Fibroblast of skin of abdomen (primary cell): ENCODE measurements around the gene CSRNP3. TPM values are rescaled to one million over a fixed set of nuclear protein-coding genes. Genes with fewer than 3 reads are reported as not detected.
A peak's percentile ranks its signal among the peaks of the same experiment; 100 is the strongest.

Experiments
- DNase-seq: peaks from one replicate; pipeline ENCODE4 v3.0.0-alpha.2; 2013
- polyA plus RNA-seq, 2 experiments: library from polyadenylated mRNA; unstranded; fragments of 120-200 nt; gene quantifications; one replicate each; pipeline ENCODE4 v1.2.1, GENCODE V29; 2013; ENCODE audit not compliant: insufficient read length in 2 of 2

Gene CSRNP3
- polyA plus RNA-seq (2013, experiment 1 of 2; ENCODE audit: insufficient read length): 0.81 TPM
- polyA plus RNA-seq (2013, experiment 2 of 2; ENCODE audit: insufficient read length): 0.37 TPM

DNA sequence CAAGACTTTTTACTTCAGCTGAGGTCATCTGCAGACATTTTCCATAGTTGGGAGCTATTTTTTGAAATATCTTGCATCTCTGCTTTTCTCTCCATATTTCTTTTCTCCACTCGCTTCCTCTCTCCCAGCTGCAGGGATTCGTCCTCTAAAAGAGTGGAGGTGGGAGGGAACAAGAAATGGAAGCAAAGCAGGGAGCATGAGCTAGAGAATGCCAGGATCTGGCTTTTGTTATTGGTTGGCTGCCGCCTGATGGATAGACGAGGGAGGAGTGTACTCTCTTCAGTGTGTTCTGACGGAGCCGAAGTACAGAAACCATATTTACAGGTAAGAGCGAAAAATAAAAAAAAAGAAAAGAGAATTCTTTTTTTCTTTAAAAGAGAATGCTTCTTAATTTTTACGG, at the start of gene CSRNP3:
CSRNP3 (plus strand) TSS at position 282 of the 400 bp plus-strand sequence. CDS start 125,368 bp downstream, outside the sequence.
- DNase-seq: peak; percentile 86

- no peak for DNase-seq
These were observed 49.3 kb upstream of the CSRNP3 start for GRCh38 chr2:165420231-165420630.

DNA sequence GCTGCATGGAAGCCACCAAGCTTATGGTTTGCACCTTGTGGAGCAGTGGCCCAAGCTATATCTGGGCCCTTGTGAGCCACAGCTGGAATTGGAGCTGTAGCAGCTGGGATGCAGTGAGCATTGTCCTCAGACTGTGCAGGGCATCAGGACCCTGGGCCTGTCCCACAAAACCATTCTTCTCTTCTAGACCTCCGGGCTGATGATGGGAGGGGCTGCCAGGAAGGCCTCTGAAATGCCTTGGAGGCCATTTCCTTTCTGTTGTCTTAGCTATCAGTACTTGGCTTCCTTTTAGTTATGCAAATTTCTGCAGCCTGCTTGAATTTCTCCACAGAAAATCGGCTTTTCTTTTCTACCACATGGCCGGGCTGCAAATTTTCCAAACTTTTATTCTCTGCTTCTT, 46.4 kb upstream of the CSRNP3 start:
- no peak for DNase-seq

DNA sequence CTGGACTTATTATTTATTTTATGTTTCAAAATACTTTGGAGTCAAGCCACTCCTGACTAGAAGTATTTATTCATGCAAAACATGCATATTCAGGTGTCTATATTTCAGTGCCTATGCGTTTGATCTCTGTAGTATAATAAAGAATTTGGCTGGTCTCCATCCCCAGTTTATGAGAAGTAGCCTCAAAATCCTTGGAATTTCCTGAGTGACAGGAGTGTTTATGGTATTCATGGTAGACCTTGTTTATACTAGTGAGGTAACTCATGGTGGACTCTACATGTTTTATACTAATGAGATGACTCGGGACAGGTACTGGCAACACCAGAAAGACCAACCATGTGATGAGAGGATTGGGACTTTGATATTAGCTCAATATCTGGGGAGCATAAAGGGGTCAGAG, 43.9 kb upstream of the CSRNP3 start:
- DNase-seq: no peak

- no peak for DNase-seq
These were observed 41.8 kb upstream of the CSRNP3 start for GRCh38 chr2:165427686-165428085.

DNA sequence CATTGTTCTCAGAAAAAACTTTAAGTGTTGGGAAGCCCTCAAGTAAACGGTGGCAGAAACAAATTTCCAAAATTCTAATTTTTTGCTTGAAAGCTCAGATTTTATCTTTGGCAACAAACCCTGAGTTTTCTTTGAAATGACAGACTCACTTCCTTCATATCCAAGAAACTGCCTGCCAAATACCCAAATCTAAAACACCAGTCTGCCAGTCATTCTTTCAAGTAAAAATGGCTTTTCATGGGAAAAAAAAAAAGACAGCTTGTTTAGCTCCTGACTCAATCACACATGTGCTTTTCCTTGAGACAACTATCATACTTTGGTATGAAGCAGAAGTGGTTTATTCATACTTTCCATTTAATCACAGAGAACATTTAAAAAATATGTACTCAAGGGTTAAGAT, 40.6 kb upstream of the CSRNP3 start:
- peak; percentile 17 for DNase-seq

GRCh38 chr2:165431014-165431413, 38.5 kb upstream of the CSRNP3 start:
- no peak for DNase-seq

- no peak for DNase-seq
These were observed 37.1 kb upstream of the CSRNP3 start for GRCh38 chr2:165432234-165432966.

- no peak for DNase-seq
These were observed 34.5 kb upstream of the CSRNP3 start for GRCh38 chr2:165434865-165435496.

GRCh38 chr2:165435611-165436010, 33.9 kb upstream of the CSRNP3 start:
- no peak for DNase-seq

DNA sequence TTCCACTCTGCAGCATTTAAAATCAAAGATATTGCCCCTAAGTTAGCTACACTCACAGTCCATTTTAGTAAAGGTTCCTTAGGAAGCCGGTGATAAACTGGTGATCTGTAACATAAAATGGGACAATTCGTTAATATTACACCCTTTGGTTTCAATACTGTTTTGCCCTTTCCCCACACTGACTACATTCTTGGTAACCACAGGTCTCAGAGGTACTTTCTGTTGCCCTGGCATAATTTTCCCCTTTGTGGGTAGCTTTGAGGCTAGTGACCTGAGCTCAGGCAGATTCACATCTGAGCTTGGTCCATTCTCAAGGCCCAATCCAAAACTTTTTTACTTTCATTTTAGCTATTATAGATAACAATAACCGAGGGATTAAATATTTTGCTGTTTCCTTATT, 32.9 kb upstream of the CSRNP3 start:
- no peak for DNase-seq

- peak; percentile 81 for DNase-seq
These were observed 29.1 kb upstream of the CSRNP3 start for GRCh38 chr2:165440367-165440766.

GRCh38 chr2:165443511-165443910, 26.0 kb upstream of the CSRNP3 start:
- DNase-seq: no peak

- DNase-seq: no peak
These were observed 21.1 kb upstream of the CSRNP3 start for GRCh38 chr2:165448406-165448805.

- no peak for DNase-seq
These were observed 19.3 kb upstream of the CSRNP3 start for GRCh38 chr2:165450156-165450555.

- DNase-seq: no peak
These were observed 17.2 kb upstream of the CSRNP3 start for GRCh38 chr2:165452327-165452726.

GRCh38 chr2:165453561-165454094, 15.9 kb upstream of the CSRNP3 start:
- DNase-seq: no peak

DNA sequence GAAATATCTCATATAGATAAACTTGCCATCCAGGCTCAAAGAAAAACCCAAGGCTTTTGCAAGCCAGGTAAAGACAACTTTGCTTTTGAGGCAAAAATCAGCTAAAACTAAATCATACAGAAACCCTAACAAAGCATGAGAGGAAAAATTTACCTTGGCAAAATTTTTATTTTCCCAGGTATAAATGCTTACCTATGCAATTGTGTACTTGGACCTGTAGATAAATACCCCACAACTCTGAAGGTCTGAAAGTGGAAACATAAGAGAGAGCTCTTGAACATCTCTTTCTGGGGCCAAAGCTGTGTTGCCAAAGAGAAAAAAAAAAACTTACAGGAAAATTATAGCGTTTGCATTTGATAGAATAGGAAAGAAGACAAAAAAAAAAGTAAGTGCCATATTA, 14.6 kb upstream of the CSRNP3 start:
- DNase-seq: no peak

DNA sequence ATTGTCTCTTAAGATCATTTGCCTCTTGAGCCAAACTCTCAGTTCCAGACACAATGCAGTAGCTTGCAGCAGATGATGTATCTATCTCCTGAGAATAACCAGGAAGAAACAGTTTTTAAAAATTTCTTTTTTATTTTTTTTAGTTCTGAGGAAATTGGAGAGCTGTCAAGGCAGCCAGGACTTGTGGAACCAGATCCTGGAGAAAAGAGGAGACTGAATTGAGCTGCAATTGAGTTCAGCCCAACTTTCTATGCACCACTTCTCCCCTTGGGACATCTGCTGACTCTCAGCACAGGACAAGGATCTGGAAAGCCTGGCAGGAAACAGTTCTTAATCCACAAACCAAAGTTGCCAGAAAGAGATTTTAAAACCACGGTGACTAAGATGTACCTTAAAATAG, 13.5 kb upstream of the CSRNP3 start:
- DNase-seq: no peak

DNA sequence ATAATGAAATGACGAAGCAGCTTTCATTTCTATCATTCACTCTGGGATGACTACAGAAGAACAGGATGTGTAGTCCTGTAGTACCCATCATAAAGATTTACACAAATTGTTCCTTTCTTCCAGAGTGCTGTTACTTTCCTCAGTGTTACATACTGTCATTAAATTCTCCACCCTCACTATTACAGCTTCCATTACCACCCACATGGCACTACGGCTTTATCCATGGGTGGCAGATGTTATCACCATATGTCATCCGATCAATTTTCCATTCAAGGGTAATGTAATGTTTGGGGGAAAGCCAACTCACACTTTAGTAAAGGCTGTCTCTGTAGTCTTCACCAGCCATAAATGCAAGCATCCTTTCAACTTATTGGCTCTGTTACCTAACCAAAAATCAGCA, 7.1 kb upstream of the CSRNP3 start:
- DNase-seq: no peak

- no peak for DNase-seq
These were observed 3.1 kb upstream of the CSRNP3 start for GRCh38 chr2:165466386-165466785.

- no peak for DNase-seq
These were observed 1.6 kb upstream of the CSRNP3 start for GRCh38 chr2:165467921-165468320.

GRCh38 chr2:165470361-165470760, 863 bp downstream of the CSRNP3 start:
- no peak for DNase-seq

DNA sequence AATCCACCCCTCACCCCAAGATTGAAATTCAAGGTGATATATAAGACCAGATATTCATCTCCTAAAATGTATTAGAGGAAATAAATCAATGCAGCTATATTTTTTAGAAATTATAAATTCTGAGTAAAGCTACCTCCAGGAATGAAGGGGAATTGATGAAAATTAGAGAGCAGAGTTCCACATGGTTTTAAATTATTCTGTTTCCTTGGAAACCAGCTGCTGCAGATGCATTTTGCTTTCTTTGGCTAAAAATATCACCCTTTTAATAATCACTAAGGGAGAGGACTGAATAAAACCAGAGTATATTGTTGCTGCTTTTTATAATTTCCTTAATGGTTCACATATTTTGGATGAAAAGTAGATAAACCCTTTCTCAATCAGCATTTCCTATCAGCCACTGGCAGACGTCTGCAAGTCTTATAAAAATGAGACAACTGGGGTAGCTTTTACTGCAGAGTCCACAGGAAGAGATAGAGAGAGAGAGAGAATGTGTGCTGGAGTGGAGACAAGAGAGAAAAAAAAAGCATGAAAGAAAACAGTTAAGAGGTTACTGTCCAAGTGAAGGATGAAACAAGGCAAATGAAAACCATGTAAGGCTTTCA, 2.0 kb downstream of the CSRNP3 start:
- no peak for DNase-seq
